Bronchial epithelial cell (primary cell): ENCODE data around the gene ASXL1. TPM values are rescaled to one million over a fixed set of nuclear protein-coding genes. Genes with fewer than 3 reads are reported as not detected.

Experiments used
- DNase-seq: peaks from one replicate; pipeline ENCODE4 v3.0.0-alpha.2; 2010; ENCODE audit warnings: low read depth
- FAIRE-seq: peaks from 2 replicates; lab custom pipeline; 2011; peaks lifted over from hg19 to GRCh38; lab: Jason Lieb, UNC
- H3K27me3 ChIP-seq: 2 replicates; pipeline ENCODE4 v1.5.1; 2011; ENCODE audit warnings: low read length; ENCODE audit not compliant: control insufficient read depth, insufficient read depth
- H3K36me3 ChIP-seq: 2 replicates; pipeline ENCODE4 v1.5.1; 2011; ENCODE audit warnings: low read length; ENCODE audit not compliant: control insufficient read depth, insufficient read depth
- H3K4me3 ChIP-seq: 2 replicates; pipeline ENCODE4 v1.5.1; 2011; ENCODE audit warnings: mild to moderate bottlenecking, low read depth, low read length, control low read depth
- total RNA-seq: library from RNA; depleted of rRNA; stranded (reverse); fragments of >200 nt; gene quantifications from 2 replicates; pipeline ENCODE4 v1.2.1, GENCODE V29; 2014
- TF ChIP-seq, protein P1 (sequence below): IDR thresholded peaks from 2 replicates; pipeline ENCODE4 v1.5.1; 2011; ENCODE audit warnings: mild to moderate bottlenecking, moderate library complexity, low read length, control low read depth, inconsistent platforms; ENCODE audit not compliant: insufficient read depth, severe bottlenecking

Gene ASXL1
- total RNA-seq, 1 donor from 2014 or later, result 17.6 TPM

- no peak for DNase-seq
- peaks cover 5% of the 10 kb centered on the region for H3K36me3 ChIP-seq
- TF ChIP-seq, protein P1, sequence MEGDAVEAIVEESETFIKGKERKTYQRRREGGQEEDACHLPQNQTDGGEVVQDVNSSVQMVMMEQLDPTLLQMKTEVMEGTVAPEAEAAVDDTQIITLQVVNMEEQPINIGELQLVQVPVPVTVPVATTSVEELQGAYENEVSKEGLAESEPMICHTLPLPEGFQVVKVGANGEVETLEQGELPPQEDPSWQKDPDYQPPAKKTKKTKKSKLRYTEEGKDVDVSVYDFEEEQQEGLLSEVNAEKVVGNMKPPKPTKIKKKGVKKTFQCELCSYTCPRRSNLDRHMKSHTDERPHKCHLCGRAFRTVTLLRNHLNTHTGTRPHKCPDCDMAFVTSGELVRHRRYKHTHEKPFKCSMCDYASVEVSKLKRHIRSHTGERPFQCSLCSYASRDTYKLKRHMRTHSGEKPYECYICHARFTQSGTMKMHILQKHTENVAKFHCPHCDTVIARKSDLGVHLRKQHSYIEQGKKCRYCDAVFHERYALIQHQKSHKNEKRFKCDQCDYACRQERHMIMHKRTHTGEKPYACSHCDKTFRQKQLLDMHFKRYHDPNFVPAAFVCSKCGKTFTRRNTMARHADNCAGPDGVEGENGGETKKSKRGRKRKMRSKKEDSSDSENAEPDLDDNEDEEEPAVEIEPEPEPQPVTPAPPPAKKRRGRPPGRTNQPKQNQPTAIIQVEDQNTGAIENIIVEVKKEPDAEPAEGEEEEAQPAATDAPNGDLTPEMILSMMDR, result no peak
- H3K27me3 ChIP-seq, result no peaks in the 10 kb centered on the region
- FAIRE-seq, result no peak
- no peak overlapping the region for H3K4me3 ChIP-seq
Measured at GRCh38 chr20:32472581-32473207, 114.6 kb downstream of the ASXL1 start.

DNA sequence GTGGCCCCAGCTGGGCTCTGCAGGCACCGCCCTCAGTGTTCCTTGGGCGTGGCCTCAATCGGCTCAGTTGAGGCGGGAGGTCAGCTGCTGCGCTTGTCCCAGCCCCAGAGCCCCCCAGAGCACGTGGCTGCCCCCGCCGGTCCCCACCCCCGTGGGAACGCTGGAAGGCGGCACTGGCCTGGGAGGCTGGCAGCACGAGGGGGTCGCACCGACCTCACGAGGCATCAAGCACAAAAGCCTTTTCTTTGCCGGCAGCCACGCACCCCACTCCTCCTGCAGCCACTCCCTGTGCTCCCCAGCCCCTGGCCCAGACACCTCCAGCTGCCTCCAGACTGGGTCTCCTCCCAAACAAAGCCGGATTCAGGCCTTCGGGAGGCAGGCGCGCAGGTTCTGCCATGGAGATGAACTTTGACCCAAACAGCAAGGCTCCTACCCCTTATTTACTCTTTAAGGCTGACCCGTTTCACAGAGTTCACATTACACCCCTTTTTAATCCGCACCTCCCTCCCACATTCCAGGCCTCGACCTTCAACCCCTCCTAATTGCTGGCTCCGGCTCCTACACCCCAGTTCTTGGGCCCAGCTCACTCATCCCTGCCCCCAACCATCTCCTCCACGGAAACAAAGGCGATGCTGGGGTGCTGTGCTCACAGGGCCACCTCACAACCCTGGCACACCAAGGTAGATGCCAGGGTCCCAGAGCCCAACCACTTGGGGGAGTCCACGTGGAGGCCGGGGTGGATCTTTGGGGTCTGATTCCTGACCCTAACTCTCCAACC is 115.3 kb downstream of the ASXL1 start:
- FAIRE-seq (no peak), DNase-seq (no peak)
- H3K4me3 ChIP-seq, result no peak overlapping the region

GRCh38 chr20:32474009-32474716 is 116.0 kb downstream of the ASXL1 start:
- H3K4me3 ChIP-seq, result no peak overlapping the region
- H3K27me3 ChIP-seq, result no peaks in the 10 kb centered on the region
- DNase-seq (no peak), FAIRE-seq (no peak)
- H3K36me3 ChIP-seq, result peaks cover 5% of the 10 kb centered on the region
- TF ChIP-seq, protein P1, result no peak

More for the DNA sequence above, 115.3 kb downstream of the ASXL1 start:
- Histone ChIP-seq H3K27me3 (no peaks in the 10 kb centered on the region), H3K36me3 (peaks cover 5% of the 10 kb centered on the region)
- TF ChIP-seq, protein P1, result no peak

GRCh38 chr20:32474717-32474966 is 116.5 kb downstream of the ASXL1 start:
- no peak for FAIRE-seq

GRCh38 chr20:32474967-32475811 is 117.1 kb downstream of the ASXL1 start:
- Histone ChIP-seq H3K36me3 (peaks cover 5% of the 10 kb centered on the region), H3K27me3 (no peaks in the 10 kb centered on the region), H3K4me3 (no peak overlapping the region)
- DNase-seq, result peak; percentile 65
- FAIRE-seq, result no peak
- TF ChIP-seq, protein P1, result no peak

More at GRCh38 chr20:32474717-32474966, 116.5 kb downstream of the ASXL1 start:
- peaks cover 5% of the 10 kb centered on the region for H3K36me3 ChIP-seq
- H3K4me3 ChIP-seq, result no peak overlapping the region
- no peaks in the 10 kb centered on the region for H3K27me3 ChIP-seq
- TF ChIP-seq, protein P1, result no peak
- no peak for DNase-seq
